ENCODE measurements around the gene CAMKK1.

Gene CAMKK1

DNA sequence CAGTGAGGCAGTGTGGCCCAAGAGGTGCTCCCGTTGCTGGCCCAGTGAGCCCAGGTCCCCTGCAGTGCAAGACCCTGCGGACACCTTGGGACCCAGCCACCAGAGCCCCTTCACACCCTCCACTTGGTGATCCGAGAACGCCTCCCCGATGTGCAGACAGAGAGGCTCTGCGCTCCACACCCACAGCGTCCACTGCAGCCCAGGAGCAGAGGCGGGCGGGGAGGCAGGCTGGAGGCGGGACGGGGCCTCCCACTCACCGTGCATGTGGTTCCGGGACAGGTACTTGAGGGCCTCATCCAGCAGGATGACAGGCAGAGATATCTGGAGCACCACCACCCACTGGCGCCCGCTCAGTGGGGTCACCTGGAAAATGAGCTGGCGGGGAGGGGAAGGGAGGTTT is 35.6 kb upstream of the CAMKK1 start:
- Histone ChIP-seq H3K36me3 (ENCODE audit: insufficient read depth, insufficient read length, low read length) (peaks cover 5% of the 10 kb centered on the region), H3K27me3 (ENCODE audit: insufficient read depth, insufficient read length) (no peaks in the 10 kb centered on the region), H3K9ac (ENCODE audit: insufficient read length, low read depth) (no peak overlapping the region), H3K4me1 (ENCODE audit: insufficient read depth, insufficient read length) (peaks cover 19% of the 10 kb centered on the region), H3K9me3 (ENCODE audit: insufficient read depth, low read length) (no peaks in the 10 kb centered on the region), H3K4me3 (ENCODE audit: insufficient read length, low read depth) (no peak overlapping the region)
- no peak for TF ChIP-seq YY1 (IDR thresholded peaks at IDR 0.05; ENCODE audit: insufficient read depth, insufficient read length)
- no peak for TF ChIP-seq SUZ12 (IDR thresholded peaks at IDR 0.05; ENCODE audit: extremely low read depth, insufficient read depth, insufficient read length)
- no peak for TF ChIP-seq ZNF274 (IDR thresholded peaks at IDR 0.05; ENCODE audit: low read depth, low read length)
- DNase-seq (ENCODE audit: low read depth, low spot score), result no peak

DNA sequence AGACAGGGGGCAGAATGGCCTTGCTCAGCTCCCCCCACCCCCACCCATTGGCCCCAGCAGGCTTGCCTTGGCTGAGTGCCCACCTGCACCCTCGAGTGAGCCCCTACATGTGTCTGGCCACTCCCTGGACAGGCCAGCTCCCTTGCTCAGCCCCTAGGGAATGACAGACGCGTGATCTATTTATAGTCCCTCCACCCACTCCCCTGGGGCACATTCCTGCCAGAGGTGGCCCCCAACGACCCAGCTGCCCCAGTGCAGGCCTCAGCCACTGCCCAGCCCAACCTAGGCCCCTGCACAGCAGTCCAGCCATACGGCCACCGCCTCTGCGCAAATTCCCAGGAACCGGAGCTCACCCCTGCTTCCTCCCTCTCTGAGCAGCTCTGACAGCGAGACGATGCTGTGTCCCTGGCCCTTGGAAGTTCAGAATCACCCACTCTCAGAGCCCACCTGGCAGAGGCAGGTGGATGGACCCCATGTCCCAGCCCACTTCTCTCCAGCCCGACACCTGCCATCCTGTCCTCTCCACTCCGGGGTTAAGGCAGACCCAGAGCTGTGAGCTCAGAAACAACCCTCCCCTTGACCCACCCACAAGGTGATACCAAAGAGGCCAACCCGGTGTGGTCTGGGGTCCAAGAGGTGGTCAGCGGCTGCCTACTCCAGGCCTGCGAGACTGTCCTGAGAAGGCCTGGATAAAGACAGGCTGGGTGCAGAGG is 34.9 kb upstream of the CAMKK1 start:
- Histone ChIP-seq H3K4me1 (ENCODE audit: insufficient read depth, insufficient read length) (peaks cover 19% of the 10 kb centered on the region), H3K9me3 (ENCODE audit: insufficient read depth, low read length) (no peaks in the 10 kb centered on the region), H3K4me3 (ENCODE audit: insufficient read length, low read depth) (no peak overlapping the region), H3K36me3 (ENCODE audit: insufficient read depth, insufficient read length, low read length) (peaks cover 5% of the 10 kb centered on the region), H3K9ac (ENCODE audit: insufficient read length, low read depth) (no peak overlapping the region), H3K27me3 (ENCODE audit: insufficient read depth, insufficient read length) (no peaks in the 10 kb centered on the region)
- no peak for TF ChIP-seq ZNF274 (IDR thresholded peaks at IDR 0.05; ENCODE audit: low read depth, low read length)
- no peak for TF ChIP-seq YY1 (IDR thresholded peaks at IDR 0.05; ENCODE audit: insufficient read depth, insufficient read length)
- no peak for TF ChIP-seq SUZ12 (IDR thresholded peaks at IDR 0.05; ENCODE audit: extremely low read depth, insufficient read depth, insufficient read length)
- DNase-seq (ENCODE audit: low read depth, low spot score), result no peak

DNA sequence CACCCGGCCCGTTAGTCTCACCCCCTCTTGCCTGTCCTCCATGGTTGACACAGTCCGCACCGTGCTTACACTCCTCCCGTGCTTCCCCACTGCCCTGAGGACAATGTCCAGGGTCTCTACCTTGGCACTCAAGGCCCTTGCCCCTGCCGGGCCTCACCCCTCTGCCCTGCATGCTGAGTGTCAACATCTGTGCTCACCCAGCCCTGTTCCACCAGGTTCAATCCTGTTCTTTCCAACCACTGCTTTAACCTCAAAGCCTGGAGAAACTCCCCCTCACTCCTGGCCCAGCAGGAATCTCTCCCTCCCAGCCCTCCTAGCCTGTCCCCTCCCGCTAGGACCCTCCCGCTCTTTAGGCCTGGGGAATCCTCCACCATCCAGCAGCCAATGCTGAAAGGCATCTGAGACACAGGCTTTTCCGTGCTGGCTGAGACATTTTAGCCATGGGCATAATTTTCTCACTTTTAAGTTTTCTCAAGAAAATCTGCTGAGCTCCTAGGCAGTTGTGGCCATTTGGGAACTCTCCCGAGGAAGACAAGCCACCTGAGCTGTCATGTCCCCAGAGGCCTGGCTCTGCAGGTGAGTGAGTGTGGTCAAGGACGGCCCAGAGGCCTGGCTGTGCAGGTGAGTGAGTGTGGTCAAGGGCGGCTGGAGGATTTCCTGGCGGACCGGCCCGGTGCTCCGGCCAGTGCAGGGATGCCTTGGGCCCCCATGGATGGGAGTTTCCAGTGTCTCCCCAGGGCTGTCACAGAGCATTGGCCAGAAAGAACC is 34.2 kb upstream of the CAMKK1 start:
- Histone ChIP-seq H3K36me3 (ENCODE audit: insufficient read depth, insufficient read length, low read length) (peaks cover 5% of the 10 kb centered on the region), H3K4me1 (ENCODE audit: insufficient read depth, insufficient read length) (peaks cover 19% of the 10 kb centered on the region), H3K9ac (ENCODE audit: insufficient read length, low read depth) (no peak overlapping the region), H3K27me3 (ENCODE audit: insufficient read depth, insufficient read length) (no peaks in the 10 kb centered on the region), H3K4me3 (ENCODE audit: insufficient read length, low read depth) (no peak overlapping the region), H3K9me3 (ENCODE audit: insufficient read depth, low read length) (no peaks in the 10 kb centered on the region)
- TF ChIP-seq YY1 (IDR thresholded peaks at IDR 0.05; ENCODE audit: insufficient read depth, insufficient read length), result no peak
- no peak for TF ChIP-seq SUZ12 (IDR thresholded peaks at IDR 0.05; ENCODE audit: extremely low read depth, insufficient read depth, insufficient read length)
- TF ChIP-seq ZNF274 (IDR thresholded peaks at IDR 0.05; ENCODE audit: low read depth, low read length), result no peak
- no peak for DNase-seq (ENCODE audit: low read depth, low spot score)

DNA sequence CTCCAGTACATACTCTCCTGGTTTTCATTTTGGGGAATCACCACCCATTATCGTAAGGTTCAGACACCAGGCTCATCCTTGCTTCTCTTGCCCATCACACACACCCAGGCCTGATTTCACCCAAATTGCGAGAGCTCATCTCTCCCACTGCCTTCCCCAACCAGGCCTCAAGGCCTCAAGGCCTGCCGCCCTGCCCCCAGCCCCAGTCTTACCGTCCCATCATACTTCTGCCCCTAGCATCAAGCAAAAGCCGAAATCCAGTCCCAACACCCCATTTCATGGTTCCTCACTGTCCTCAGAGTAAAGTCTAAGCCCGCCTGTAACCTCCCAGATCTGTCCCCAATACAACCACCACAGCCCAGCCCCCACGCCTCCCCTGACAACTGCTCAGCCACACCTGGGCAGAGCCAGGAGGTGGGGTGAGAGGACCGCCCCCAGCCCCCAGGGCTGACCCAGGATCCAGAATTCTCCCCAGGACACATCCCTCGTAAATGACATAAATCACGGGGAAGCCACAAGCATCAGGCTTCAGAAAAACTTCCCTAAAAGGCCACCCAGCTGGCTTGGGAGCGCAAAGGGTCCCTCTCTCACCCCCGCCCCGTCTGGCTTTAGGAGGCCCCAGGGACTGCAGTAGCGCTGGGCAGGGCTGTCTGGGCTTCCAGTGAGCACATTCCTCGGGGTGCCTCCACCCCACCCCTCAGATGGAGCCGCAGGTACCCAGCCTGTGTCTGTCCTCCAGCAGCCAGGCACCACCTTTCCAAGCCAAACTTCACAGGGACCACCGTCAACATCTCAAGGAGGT is 33.0 kb upstream of the CAMKK1 start:
- DNase-seq (ENCODE audit: low read depth, low spot score), result no peak
- H3K9me3 ChIP-seq (ENCODE audit: insufficient read depth, low read length), result no peaks in the 10 kb centered on the region
- no peaks in the 10 kb centered on the region for H3K27me3 ChIP-seq (ENCODE audit: insufficient read depth, insufficient read length)
- H3K4me1 ChIP-seq (ENCODE audit: insufficient read depth, insufficient read length), result peaks cover 25% of the 10 kb centered on the region
- H3K9ac ChIP-seq (ENCODE audit: insufficient read length, low read depth), result no peak overlapping the region
- no peak overlapping the region for H3K4me3 ChIP-seq (ENCODE audit: insufficient read length, low read depth)
- no peak for TF ChIP-seq YY1 (IDR thresholded peaks at IDR 0.05; ENCODE audit: insufficient read depth, insufficient read length)
- no peak for TF ChIP-seq ZNF274 (IDR thresholded peaks at IDR 0.05; ENCODE audit: low read depth, low read length)
- TF ChIP-seq SUZ12 (IDR thresholded peaks at IDR 0.05; ENCODE audit: extremely low read depth, insufficient read depth, insufficient read length), result no peak
- peaks cover 5% of the 10 kb centered on the region for H3K36me3 ChIP-seq (ENCODE audit: insufficient read depth, insufficient read length, low read length)

DNA sequence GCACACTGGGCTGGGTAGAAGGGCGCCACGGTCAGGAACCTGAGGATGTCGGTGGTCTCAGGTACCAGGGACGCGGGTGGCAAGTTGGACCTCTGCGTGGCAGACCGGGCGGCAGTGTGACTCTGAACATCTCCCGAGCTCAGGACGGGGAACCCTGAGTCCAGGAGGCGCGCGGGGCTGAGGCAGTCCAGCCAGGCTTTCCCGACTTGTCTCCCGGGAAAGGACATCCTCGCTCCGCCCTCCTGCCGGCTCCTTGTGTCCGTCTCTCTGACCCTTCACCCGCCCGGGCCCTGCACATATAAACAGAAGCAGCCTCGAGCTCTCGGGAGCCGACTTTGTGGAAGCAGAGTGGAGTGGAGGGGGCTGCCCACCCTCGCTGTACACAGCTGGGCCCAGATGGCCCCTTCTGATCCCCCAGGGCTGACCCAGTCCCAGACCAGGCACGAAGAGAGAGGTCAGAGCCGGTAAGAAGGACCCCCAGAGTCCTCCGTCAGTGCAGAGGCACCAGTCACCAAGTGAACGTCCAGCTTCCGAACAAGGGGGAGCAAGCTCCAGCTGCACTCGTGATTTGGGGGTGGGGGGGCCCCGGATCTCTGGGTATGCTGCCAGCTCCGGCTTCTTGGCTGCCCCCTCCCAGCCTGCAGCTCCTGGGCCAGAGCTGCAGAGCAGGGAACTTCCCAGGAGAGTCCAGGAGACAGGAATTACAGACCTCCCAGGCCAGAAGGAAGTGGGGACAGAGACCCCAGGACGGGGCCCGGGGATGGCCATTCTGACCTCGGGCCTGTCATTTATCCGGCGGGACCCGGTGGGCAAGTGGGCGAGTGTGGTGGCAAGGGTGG is 31.9 kb upstream of the CAMKK1 start:
- H3K4me3 ChIP-seq (ENCODE audit: insufficient read length, low read depth), result no peak overlapping the region
- no peak overlapping the region for H3K9ac ChIP-seq (ENCODE audit: insufficient read length, low read depth)
- no peak for DNase-seq (ENCODE audit: low read depth, low spot score)
- TF ChIP-seq YY1 (IDR thresholded peaks at IDR 0.05; ENCODE audit: insufficient read depth, insufficient read length), result no peak
- no peak for TF ChIP-seq SUZ12 (IDR thresholded peaks at IDR 0.05; ENCODE audit: extremely low read depth, insufficient read depth, insufficient read length)
- TF ChIP-seq ZNF274 (IDR thresholded peaks at IDR 0.05; ENCODE audit: low read depth, low read length), result no peak
- H3K4me1 ChIP-seq (ENCODE audit: insufficient read depth, insufficient read length), result peaks cover 25% of the 10 kb centered on the region
- peaks cover 5% of the 10 kb centered on the region for H3K36me3 ChIP-seq (ENCODE audit: insufficient read depth, insufficient read length, low read length)
- H3K9me3 ChIP-seq (ENCODE audit: insufficient read depth, low read length), result no peaks in the 10 kb centered on the region
- H3K27me3 ChIP-seq (ENCODE audit: insufficient read depth, insufficient read length), result no peaks in the 10 kb centered on the region

DNA sequence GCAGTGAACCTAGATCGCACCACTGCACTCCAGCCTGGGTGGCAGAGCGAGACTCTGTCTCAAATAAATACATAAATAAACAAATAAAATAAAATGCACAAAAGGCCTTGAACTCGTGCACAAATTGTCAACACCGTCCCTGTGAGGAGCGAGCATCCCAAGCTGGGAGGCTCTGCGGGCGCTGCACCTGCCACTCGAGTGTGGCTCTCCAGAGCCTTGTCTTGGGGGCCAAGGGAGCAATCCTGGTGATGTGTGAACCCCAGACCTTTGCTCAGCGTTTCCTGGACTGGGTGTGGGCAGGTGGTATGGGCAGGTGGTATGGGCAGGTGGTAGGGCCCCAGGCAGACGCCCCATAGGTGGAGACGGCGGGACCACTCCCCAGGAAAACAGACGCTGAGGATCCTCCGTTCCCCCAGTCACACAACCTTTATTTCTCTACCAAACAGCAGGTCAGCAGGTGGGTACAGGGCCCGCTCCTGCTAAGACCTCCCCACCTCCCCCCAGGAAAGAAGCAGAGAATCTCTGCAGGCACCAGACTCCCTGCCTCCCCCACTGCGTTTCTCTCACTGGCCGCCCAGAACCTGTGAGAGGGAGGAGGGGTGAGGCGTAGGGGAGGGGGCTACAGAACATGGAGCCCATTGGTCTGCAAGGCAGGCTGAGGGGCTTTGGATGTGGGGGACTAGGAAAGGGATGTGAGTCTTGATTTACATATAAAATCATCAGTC is 30.8 kb upstream of the CAMKK1 start:
- Histone ChIP-seq H3K27me3 (ENCODE audit: insufficient read depth, insufficient read length) (no peaks in the 10 kb centered on the region), H3K4me1 (ENCODE audit: insufficient read depth, insufficient read length) (peaks cover 25% of the 10 kb centered on the region), H3K4me3 (ENCODE audit: insufficient read length, low read depth) (no peak overlapping the region), H3K9me3 (ENCODE audit: insufficient read depth, low read length) (no peaks in the 10 kb centered on the region), H3K9ac (ENCODE audit: insufficient read length, low read depth) (no peak overlapping the region), H3K36me3 (ENCODE audit: insufficient read depth, insufficient read length, low read length) (peaks cover 5% of the 10 kb centered on the region)
- DNase-seq (ENCODE audit: low read depth, low spot score), result no peak
- TF ChIP-seq ZNF274 (IDR thresholded peaks at IDR 0.05; ENCODE audit: low read depth, low read length), result no peak
- no peak for TF ChIP-seq YY1 (IDR thresholded peaks at IDR 0.05; ENCODE audit: insufficient read depth, insufficient read length)
- no peak for TF ChIP-seq SUZ12 (IDR thresholded peaks at IDR 0.05; ENCODE audit: extremely low read depth, insufficient read depth, insufficient read length)

Measured in NT2/D1 (cell line).